Inferior parietal cortex (tissue), 1 donor: ENCODE measurements around the gene SAMD14.

Experiments
- DNase-seq: peaks from one replicate; pipeline ENCODE4 v3.0.0-alpha.2; 2016; ENCODE audit errors: extremely low spot score

The SAMD14 gene

DNA sequence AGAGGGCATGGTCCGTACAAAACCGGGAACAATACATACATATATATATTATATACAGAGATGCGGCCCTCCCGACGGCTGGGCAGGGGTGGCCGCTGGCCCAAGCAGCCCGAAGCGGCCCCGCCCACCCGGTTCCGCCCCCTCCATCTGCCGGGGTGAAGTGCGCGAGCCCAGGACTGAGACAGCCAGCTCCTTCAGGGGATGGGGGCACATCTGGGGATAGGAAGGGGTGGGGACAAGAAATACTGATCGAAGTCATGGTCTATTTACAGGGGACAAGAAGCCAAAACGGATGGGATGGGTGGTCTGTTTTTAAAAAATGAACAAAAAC is 3.8 kb upstream of the SAMD14 start:
- DNase-seq = no peak

GRCh38 chr17:50133028-50133768 is 3.2 kb upstream of the SAMD14 start:
- DNase-seq = no peak

DNA sequence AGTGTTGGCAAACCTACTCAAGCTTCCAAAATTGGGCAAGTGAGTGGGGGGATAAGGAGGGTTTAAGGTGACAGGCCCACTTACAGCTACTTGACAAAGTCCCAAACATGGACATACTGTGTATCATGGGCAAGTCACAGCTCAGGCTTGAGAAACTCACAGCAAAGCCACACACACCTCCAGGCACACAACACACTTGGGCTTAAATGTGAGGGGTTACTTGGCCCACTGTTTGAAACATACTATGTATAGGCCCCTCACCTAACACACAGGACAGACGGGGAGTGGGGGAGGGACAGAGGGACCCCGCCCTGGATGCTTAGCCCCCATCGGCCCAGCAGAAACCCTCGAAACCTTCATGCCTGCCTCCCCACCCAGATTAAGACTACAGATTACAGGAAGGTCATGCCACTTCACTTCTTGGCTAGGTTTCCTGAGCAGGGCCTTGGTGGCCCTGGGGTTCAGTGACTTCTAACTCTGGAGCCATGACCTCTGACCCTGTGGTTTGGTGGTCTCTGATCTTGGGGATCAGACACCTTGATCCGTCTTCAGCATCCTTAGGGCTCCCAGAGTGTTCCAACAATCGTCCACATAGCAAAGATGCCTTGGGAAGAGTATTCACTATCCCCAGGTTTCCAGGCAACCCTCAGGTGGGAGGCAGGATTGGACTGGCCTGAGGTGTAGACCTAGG is 2.3 kb upstream of the SAMD14 start:
- DNase-seq = no peak

DNA sequence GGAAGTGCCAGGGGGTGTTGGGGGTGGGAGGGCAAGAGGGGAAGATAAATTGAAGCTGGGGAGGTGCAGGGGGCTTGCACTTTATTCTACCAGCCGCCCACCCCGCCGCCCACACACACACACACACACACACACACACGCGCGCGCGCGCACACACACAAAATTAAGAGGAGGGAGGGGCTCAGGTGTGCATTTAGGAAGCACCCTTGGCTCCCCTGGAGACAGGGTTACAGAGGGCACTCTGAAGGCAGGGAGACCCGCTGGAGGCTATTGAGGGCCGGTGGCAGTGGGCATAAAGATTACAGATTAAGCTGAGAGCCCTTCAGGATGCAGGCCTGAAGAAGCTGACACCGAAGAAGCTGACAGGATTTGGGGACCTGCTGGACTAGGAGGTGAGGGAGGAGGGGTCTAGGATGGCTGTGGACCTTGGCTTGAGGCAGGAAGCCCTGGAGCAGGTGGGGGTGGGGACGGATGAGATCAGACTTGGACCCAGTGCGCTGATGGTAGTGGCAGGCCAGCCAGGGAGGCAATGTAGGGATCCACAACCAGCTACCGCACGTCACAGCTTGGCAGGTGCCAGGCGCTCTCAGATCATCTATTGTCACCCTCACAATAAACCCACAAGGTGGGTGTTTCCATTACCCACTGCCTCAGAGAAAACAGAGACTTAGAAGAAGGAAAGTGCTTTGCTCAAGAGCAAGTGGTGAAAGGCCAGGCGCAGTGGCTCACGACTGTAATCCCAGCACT is 772 bp upstream of the SAMD14 start:
- no peak for DNase-seq

DNA sequence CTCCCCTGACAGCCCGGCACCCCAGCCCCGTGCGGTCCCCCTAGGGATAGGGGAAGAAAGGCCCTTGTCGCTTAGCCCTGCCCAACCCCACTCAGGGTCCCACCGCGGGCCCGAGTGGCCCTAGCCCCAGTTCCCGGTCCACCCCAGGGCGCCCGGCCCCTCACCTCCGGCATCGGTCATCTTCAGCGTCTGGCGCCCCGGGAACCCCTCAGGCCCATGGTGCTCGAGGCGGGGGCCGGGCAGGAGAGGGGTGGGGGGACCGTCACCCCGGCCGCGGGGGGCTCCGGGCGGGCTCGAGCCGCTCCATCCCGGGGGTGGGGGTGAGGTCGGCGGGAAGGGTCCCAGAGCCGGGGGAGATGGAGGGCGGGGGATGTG is 620 bp downstream of the SAMD14 start:
- no peak for DNase-seq

DNA sequence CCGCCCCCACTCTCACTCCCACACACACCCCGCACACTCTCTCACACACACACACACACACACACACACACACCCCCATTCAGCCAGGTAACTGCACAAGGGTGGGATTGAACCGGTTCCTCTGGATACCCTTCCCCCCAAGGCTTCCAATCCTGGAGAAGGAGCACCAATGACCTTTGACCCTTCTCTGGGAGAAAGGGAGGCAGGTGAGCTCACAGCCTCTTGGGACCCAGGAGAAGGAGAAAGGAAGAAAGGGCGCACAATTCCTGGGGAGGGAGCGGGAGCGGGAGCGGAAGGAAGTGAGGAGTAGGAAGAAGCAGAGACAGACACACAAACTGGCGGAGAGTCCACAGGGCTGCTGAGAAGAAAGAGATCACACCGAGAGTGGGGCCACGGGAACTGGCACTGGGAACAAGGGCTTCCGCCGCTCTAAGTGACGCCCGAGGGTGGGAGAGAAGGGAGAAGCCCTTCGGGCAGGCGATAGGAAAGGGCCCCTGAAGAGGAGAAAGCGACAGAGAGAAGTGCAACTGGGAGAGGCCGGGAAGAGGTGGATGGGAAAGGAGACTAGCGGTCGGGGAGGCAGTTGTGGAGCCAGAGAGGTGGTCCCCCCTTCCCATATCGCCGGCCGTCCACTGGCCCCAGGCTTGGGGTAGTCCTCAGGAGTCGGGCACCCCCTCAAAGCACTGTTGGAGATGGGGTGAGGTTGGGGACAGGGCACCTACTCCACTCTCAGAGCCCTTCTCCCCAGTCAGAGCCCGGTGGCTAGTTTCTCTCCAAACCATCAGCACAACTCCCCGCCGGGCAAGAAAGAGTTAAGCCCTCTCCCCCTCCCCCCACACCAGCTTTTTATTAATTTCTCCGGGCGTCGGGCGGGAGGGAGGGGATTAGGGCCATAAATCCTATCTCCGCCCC is 1.3 kb downstream of the SAMD14 start:
- no peak for DNase-seq

- no peak for DNase-seq
These were observed 2.1 kb downstream of the SAMD14 start for GRCh38 chr17:50127697-50128361.

GRCh38 chr17:50125420-50125997 is 4.5 kb downstream of the SAMD14 start:
- peak; percentile 38 for DNase-seq

- no peak for DNase-seq
These were observed 6.2 kb downstream of the SAMD14 start for GRCh38 chr17:50123649-50124349.

DNA sequence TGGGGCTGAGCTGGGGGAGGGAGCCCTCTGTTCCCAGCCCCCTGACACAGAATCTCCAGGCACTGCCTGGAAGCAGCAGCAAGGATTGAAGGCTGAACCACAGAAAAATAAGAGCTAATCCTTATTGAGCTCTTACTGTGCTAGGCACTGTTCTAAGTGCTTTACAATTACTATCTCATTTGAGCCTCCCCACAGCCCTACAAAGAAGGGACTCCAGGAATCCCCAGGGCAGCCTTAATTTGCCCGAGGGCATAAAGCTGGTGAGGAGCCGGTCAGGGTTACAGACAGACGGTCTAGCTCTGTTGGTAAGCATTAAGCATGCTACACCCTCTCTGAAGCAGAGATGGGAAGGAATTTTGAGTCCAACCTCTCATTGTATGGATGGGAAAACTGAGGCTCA is 7.0 kb downstream of the SAMD14 start:
- no peak for DNase-seq

- no peak for DNase-seq
These were observed 9.3 kb downstream of the SAMD14 start for GRCh38 chr17:50120475-50121253.

- DNase-seq = no peak
These were observed 11.1 kb downstream of the SAMD14 start for GRCh38 chr17:50118828-50119218.

GRCh38 chr17:50118076-50118827 is 11.7 kb downstream of the SAMD14 start:
- DNase-seq = no peak

GRCh38 chr17:50117202-50118051 is 12.5 kb downstream of the SAMD14 start:
- no peak for DNase-seq

GRCh38 chr17:50115756-50116155 is 14.2 kb downstream of the SAMD14 start:
- DNase-seq = no peak

DNA sequence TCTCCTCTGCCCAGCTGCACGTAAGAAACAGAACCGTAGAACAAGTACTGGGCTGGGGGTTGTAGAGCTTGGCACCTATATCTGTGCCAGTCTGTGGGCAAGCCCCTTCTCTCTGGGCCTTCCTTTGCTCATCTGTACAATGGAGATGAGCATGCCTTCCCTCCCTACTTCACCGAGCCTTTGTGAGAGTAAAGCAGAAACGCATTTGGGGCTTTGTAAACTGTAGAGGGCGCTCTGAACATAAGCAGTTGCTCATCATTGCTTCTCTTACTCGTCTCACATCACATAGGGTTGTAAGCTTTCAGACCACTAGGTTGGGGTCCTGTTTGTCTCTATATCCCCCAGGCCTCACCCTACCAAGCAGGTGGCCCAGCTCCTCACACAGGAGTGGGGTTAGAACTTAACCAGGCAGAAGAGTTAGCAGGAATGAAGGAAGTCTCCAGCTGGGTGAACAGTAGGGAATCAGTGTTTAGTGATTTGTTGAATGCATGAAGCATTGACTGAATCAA is 15.1 kb downstream of the SAMD14 start:
- peak; percentile 70 for DNase-seq

- no peak for DNase-seq
These were observed 15.6 kb downstream of the SAMD14 start for GRCh38 chr17:50114401-50114800.
